Spleen (tissue), 11 donors: ENCODE results near the gene FANCE. TPM values are rescaled to one million over a fixed set of nuclear protein-coding genes. Genes with fewer than 3 reads are reported as not detected.

ENCODE experiments used
- DNase-seq: peaks from one replicate; pipeline ENCODE4 v3.0.0-alpha.2; 2020
- H3K27ac ChIP-seq, 8 donors: fragments of 200-600 bp; sonication (generic) in 7 of 8; 1 replicate in 4 of 8; 2 replicates in 4 of 8; pipeline versions ENCODE4 v1.5.0 to v1.8.0; 2016 to 2021; ENCODE audit warnings: inconsistent platforms in 4 of 8, mild to moderate bottlenecking in 4 of 8, moderate library complexity in 1 of 8
- H3K27me3 ChIP-seq, 7 donors: fragments of 200-600 bp; sonication (generic) in 6 of 7; replicated peaks in 1 of 7; 1 replicate in 4 of 7; 2 replicates in 3 of 7; pipeline versions ENCODE4 v1.5.0 to v1.8.0; 2016 to 2021; ENCODE audit warnings: inconsistent platforms in 3 of 7, mild to moderate bottlenecking in 1 of 7
- H3K36me3 ChIP-seq, 6 donors: fragments of 200-600 bp; sonication (generic) in 5 of 6; 1 replicate in 4 of 6; 2 replicates in 2 of 6; pipeline versions ENCODE4 v1.5.0 to v1.8.0; 2016 to 2021; ENCODE audit warnings: inconsistent platforms in 2 of 6
- H3K4me1 ChIP-seq, 6 donors: fragments of 200-600 bp; sonication (generic) in 5 of 6; 1 replicate in 3 of 6; 2 replicates in 3 of 6; pipeline versions ENCODE4 v1.5.0 to v1.8.0; 2016 to 2021; ENCODE audit warnings: inconsistent platforms in 3 of 6
- H3K4me3 ChIP-seq, 8 donors: fragments of 200-600 bp; sonication (generic) in 7 of 8; 1 replicate in 4 of 8; 2 replicates in 4 of 8; pipeline versions ENCODE4 v1.5.0 to v1.8.0; 2016 to 2021; ENCODE audit warnings: inconsistent platforms in 4 of 8, mild to moderate bottlenecking in 4 of 8, moderate library complexity in 2 of 8
- H3K9me3 ChIP-seq, 8 donors: fragments of 200-600 bp; sonication (generic) in 7 of 8; 1 replicate in 4 of 8; 2 replicates in 4 of 8; pipeline versions ENCODE4 v1.5.0 to v1.8.0; 2016 to 2021; ENCODE audit warnings: inconsistent platforms in 4 of 8
- CTCF ChIP-seq, 11 experiments: fragments of 200-600 bp in 7 of 11; fragments of 450-650 bp in 4 of 11; sonication (generic) in 4 of 11; IDR thresholded peaks in 8 of 11; conservative IDR thresholded peaks in 3 of 11; 1 replicate in 7 of 11; 2 replicates in 4 of 11; pipeline versions ENCODE4 v1.4.0 to v1.8.0; 2016 to 2021; ENCODE audit warnings: antibody characterized with exemption in 11 of 11, inconsistent platforms in 4 of 11, mild to moderate bottlenecking in 1 of 11
- POLR2A ChIP-seq, 3 donors: fragments of 450-650 bp; IDR thresholded peaks; one replicate each; pipeline ENCODE4 v1.5.1; 2017; ENCODE audit warnings: antibody characterized with exemption in 3 of 3, mild to moderate bottlenecking in 1 of 3
- POLR2AphosphoS5 ChIP-seq, 3 donors: sonication (generic); formaldehyde crosslinking; IDR thresholded peaks; one replicate each; pipeline ENCODE4 v1.5.1; 2017; ENCODE audit warnings: antibody characterized with exemption in 3 of 3
- WGBS, 5 donors: extraction: QIAGEN DNeasy Blood & Tissue Kit in 3 of 5; methylation state at CpG; one replicate each; pipeline versions ENCODE4 v1.1.5 to v1.1.7; 2013 to 2018; 5-methylcytosine and 5-hydroxymethylcytosine counted together
- intact Hi-C: fragments of 100-400 bp; cut with DNase I; formaldehyde crosslinking; loops from one replicate; pipeline ENCODE4 v1.15.0; 2023; ENCODE audit warnings: low total_unique reads
- polyA plus RNA-seq, 3 donors: library from polyadenylated mRNA; stranded (reverse); fragments of 200-250 nt; gene quantifications; one replicate each; pipeline ENCODE4 v1.2.1, GENCODE V29; 2013
- total RNA-seq, 7 donors: library from RNA; depleted of rRNA in 3 of 7; stranded (reverse); fragments of >200 nt in 3 of 7; fragmentation: NEBNext Ultra II Directional in 4 of 7; extraction: Animal tissue kit (Norgen Biotek cat#: 25700) in 4 of 7; gene quantifications; one replicate each; pipeline versions ENCODE4 v1.1.0 to v1.2.1, GENCODE V29; 2016 to 2021
- donor health status: healthy with polysubstance abuse.
- donor health status: DM: no; HTN: no; CAD: no; lungs with moderate emphysema.
- donor health status: DM: no; HTN: no; CAD: no.
- donor health status: Bipolar disorder and iron deficiency.
- donor health status: healthy.
- donor health status: DM: no; HTN: no; CAD: no.
- donor health status: DM: yes; HTN: yes; CAD: no.

Gene FANCE
- total and polyA plus RNA-seq, 10 donors, result 2.9 to 5.8 (median 4.2) TPM

DNA sequence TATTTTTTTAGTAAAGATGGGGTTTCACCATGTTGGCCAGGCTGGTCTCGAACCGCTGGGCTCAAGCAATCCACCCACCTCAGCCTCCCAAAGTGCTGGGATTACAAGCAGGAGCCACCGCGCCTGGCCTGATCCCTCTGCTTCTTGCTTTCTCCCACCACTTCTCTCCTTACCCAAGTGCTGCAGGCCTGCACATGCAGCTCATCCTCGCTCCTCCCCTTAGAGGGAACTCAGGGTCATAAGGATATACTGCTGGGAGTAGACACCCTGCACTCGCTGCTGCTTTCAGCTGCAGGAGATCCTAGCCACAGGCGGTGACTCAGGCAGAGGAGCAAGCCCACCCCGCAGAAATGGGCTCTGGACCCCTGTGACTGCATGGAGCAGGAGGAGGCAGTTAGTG is 40.0 kb upstream of the FANCE start:
- Histone ChIP-seq H3K9me3 (no peaks in the 10 kb centered on the region), H3K27me3 (no peaks in the 10 kb centered on the region), H3K27ac (no peak overlapping the region), H3K36me3 (peaks cover 0 to 73% (median 32%) of the 10 kb centered on the region in 6 donors), H3K4me1 (peaks cover 0 to 31% (median 10%) of the 10 kb centered on the region in 6 donors), H3K4me3 (no peak overlapping the region)
- no peak for DNase-seq
- TF ChIP-seq CTCF (IDR thresholded peaks at IDR 0.05 in 8 of 11, conservative IDR thresholded peaks at IDR 0.05 in 3 of 11), result no peak
- TF ChIP-seq POLR2AphosphoS5 (IDR thresholded peaks at IDR 0.05), result peak in 1 of 3 donors; percentile 5
- intact Hi-C loops, result no loop called here
- 89 to 98% (median 94%) methylated on average over 8 of the region's 8 CpGs for WGBS, 5 donors

GRCh38 chr6:35413911-35414310 is 38.2 kb upstream of the FANCE start:
- no peak for DNase-seq
- WGBS, 5 donors, result 89 to 95% (median 92%) methylated on average over 6 of the region's 6 CpGs
- Histone ChIP-seq H3K27ac (no peak overlapping the region), H3K4me3 (no peak overlapping the region), H3K36me3 (peaks cover 0 to 91% (median 35%) of the 10 kb centered on the region in 6 donors), H3K9me3 (no peaks in the 10 kb centered on the region), H3K4me1 (peaks cover 0 to 44% (median 19%) of the 10 kb centered on the region in 6 donors), H3K27me3 (no peaks in the 10 kb centered on the region)
- no peak for TF ChIP-seq POLR2A (IDR thresholded peaks at IDR 0.05)
- TF ChIP-seq POLR2AphosphoS5 (IDR thresholded peaks at IDR 0.05), result no peak
- no peak for TF ChIP-seq CTCF (IDR thresholded peaks at IDR 0.05 in 8 of 11, conservative IDR thresholded peaks at IDR 0.05 in 3 of 11)
- intact Hi-C loops, result no loop called here

DNA sequence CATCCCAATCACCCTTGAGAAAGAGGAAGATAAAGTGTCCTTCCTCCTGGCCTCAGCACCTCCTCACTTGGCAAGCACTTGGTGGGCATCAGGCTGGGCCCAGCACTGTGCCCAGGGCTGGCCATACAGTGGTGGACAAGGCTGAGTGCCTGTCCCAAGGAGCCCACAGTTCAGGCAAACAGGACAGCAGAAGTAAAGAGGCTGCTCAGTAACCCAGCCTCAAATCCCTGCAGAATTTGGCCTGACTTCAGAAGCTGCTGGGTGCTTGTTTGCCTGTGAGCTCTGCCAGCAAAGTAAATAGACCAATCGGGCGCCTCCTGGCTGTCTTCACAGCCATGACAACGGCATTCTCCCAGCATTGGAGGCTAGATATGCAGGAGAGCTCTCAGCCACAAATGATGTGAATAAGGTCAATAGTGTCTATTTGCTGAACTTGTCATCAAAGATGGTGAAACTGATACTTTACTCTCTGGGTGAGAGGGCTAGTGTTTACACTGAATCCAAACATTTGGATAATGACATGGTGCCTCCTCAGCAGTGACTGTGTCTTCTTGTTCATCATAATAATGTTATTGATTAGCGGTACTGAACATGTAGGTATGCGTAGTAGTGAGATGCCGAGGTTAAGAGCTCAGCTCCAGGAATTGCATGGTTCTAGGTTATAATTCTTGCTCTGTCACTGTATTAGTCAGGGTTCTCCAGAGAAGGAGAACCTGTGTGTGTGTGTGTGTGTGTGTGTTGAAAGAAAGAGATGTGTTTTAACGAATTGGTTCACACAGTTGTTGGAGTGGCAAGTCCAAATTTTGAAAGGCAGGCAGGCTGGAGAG is 36.9 kb upstream of the FANCE start:
- Histone ChIP-seq H3K9me3 (no peaks in the 10 kb centered on the region), H3K36me3 (peaks cover 0 to 98% (median 39%) of the 10 kb centered on the region in 6 donors), H3K4me3 (no peak overlapping the region), H3K27me3 (no peaks in the 10 kb centered on the region), H3K27ac (no peak overlapping the region), H3K4me1 (peaks cover 0 to 50% (median 27%) of the 10 kb centered on the region in 6 donors)
- TF ChIP-seq POLR2AphosphoS5 (IDR thresholded peaks at IDR 0.05) (peak in 2 of 3 donors; percentile 26 to 37), POLR2A (IDR thresholded peaks at IDR 0.05) (no peak), CTCF (IDR thresholded peaks at IDR 0.05 in 8 of 11, conservative IDR thresholded peaks at IDR 0.05 in 3 of 11) (peak in 7 of 11 experiments; percentile 24 to 51 (median 41))
- no peak for DNase-seq
- 69 to 78% (median 71%) methylated on average over 7 of the region's 7 CpGs for WGBS, 5 donors
- intact Hi-C loops, result no loop called here

DNA sequence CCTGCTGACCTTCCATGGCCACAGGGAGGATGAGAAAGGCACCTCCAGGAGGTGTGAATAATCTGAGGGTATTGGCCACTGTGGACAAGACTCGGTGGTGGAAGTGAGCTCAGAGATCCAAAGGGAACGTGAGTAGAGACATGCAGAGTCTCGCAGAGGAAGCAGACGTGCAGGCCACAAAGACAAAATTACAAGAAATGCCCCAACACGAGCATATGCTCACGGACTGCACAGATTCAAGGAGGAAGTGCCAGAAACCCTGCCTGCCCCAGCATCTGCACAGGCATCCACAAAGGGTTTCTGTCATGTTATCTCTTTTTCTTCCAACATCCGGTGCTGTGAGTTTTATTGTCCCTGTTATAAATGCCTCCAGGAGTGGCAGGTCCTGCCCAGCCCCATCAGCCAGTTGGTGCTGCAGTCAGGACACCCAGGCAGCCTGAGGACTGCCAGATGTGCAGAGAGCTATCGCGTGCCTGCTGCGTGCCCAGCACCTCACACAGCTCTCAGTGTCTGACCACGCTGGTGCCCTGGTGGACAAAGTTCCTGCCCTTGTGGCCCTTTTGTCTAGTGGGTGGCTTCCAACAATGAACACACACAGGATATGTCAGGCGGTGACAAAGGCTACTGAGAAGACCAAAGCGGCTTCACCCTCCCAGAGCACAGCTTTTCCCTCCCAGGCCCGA is 34.0 kb upstream of the FANCE start:
- peaks cover 0 to 93% (median 35%) of the 10 kb centered on the region in 6 donors for H3K36me3 ChIP-seq
- intact Hi-C loops, result no loop called here
- H3K4me1 ChIP-seq, result peaks cover 0 to 37% (median 20%) of the 10 kb centered on the region in 6 donors
- TF ChIP-seq POLR2AphosphoS5 (IDR thresholded peaks at IDR 0.05) (peak in 1 of 3 donors; percentile 55), POLR2A (IDR thresholded peaks at IDR 0.05) (no peak)
- WGBS, 5 donors, result 44 to 69% (median 61%) methylated on average over 14 of the region's 14 CpGs
- peak overlapping the region in 2 of 8 donors; percentile 29 to 33 for H3K27ac ChIP-seq
- H3K9me3 ChIP-seq, result no peaks in the 10 kb centered on the region
- DNase-seq, result no peak
- no peak overlapping the region for H3K4me3 ChIP-seq
- no peaks in the 10 kb centered on the region for H3K27me3 ChIP-seq
